MCF 10A (cell line): ENCODE results near the gene MTMR1. TPM values are rescaled to one million over a fixed set of nuclear protein-coding genes. Genes with fewer than 3 reads are reported as not detected.

ENCODE experiments used
- BruUV-seq: library from RNA; stranded (reverse); fragments of 400-500 nt; replicated peaks from 2 replicates; lab custom pipeline; 2021; lab: Mats Ljungman, UMichigan
- CTCF ChIA-PET: fragments of 300-600 bp; sonication (Branson Sonifier 250); formaldehyde crosslinking; extraction: SDS; loops from one replicate; lab custom pipeline; 2021; ENCODE audit warnings: antibody characterized with exemption, inconsistent platforms; lab: Yijun Ruan, JAX
- POLR2A ChIA-PET: fragments of 300-600, 350-650 bp; sonication (Branson Sonifier 250); formaldehyde crosslinking; extraction: SDS; loops from one replicate; lab custom pipeline; 2020; ENCODE audit warnings: antibody characterized with exemption, inconsistent platforms; lab: Yijun Ruan, JAX
- DNase-seq: peaks from one replicate; pipeline ENCODE4 v3.0.0-alpha.2; 2018; ENCODE audit not compliant: unreplicated experiment
- H3K27ac Mint-ChIP-seq: one replicate; pipeline ENCODE4 v1.8.0; 2022; ENCODE audit warnings: mild to moderate bottlenecking, low read depth, mixed read lengths; ENCODE audit not compliant: unreplicated experiment
- H3K27me3 Mint-ChIP-seq: one replicate; pipeline ENCODE4 v1.8.0; 2022; ENCODE audit warnings: mixed read lengths; ENCODE audit not compliant: insufficient read depth, unreplicated experiment
- H3K36me3 Mint-ChIP-seq: one replicate; pipeline ENCODE4 v1.8.0; 2022; ENCODE audit warnings: mild to moderate bottlenecking, moderate library complexity, mixed read lengths; ENCODE audit not compliant: insufficient read depth, unreplicated experiment
- H3K4me1 Mint-ChIP-seq: one replicate; pipeline ENCODE4 v1.8.0; 2022; ENCODE audit warnings: mixed read lengths; ENCODE audit not compliant: insufficient read depth, unreplicated experiment
- H3K4me3 Mint-ChIP-seq: one replicate; pipeline ENCODE4 v1.8.0; 2022; ENCODE audit warnings: mild to moderate bottlenecking, moderate library complexity, mixed read lengths; ENCODE audit not compliant: unreplicated experiment
- H3K9me3 Mint-ChIP-seq: one replicate; pipeline ENCODE4 v1.8.0; 2022; ENCODE audit warnings: mixed read lengths; ENCODE audit not compliant: unreplicated experiment
- CTCF ChIP-seq: fragments of 200-600 bp; IDR thresholded peaks from one replicate; pipeline ENCODE4 v1.8.0; 2022; ENCODE audit warnings: antibody characterized with exemption, mild to moderate bottlenecking; ENCODE audit not compliant: unreplicated experiment
- intact Hi-C: fragments of 100-400 bp; cut with micrococcal nuclease; formaldehyde crosslinking; loops from 2 replicates; pipeline ENCODE4 v1.14.1; 2022
- total RNA-seq: library from RNA; stranded (reverse); gene quantifications from 2 replicates; pipeline ENCODE4 v1.2.3, GENCODE V29; 2022

MTMR1 gene
- total RNA-seq, 1 experiment from 2014 or later: 24.7 TPM

DNA sequence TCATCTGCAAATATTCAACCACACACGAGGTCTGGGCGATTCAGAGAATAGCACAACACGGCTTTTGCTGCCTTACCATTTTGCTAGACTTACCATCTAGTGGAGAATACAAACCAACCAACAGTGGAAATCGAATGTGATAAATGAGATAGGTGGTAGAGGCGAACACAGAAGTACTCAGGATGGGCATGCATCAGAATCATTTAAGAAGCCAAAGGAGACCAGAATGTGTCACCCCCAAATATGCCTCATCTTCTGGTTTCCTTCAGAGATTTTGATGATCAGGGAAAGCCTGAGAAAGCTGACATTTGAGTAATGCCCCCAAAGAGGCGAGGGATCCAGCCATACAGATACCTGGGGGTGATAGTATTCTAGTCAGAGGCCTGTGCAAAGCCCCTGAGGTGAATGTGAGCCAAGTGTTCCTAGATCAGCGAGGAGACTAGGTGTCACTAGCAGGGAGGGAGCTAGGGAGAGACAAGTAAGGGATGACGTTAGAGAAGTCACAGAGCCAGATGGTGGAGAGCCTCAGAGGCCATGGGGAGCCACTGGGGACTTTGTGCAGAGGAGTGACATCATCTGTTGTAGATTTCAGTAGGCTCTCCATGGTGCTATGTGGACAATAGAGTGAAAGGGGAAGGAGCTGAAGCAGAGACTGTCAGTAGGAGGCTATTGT is 1.7 kb downstream of the MTMR1 start:
- ChIA-PET POLR2A (interaction anchor here (0.5 to 1.4 kb wide), 7 partner anchors 12 to 789 kb away, joined by 3 to 5 read pairs (median 3); no protein-coding TSS in a partner anchor), CTCF (interaction anchor here (1.5 to 3.2 kb wide), 6 partner anchors 11 to 755 kb away, joined by 3 to 11 read pairs (median 4); no protein-coding TSS in a partner anchor)
- Mint-ChIP-seq H3K27me3 (peaks cover 14% of the 10 kb centered on the region), H3K9me3 (no peaks in the 10 kb centered on the region), H3K36me3 (peaks cover 16% of the 10 kb centered on the region), H3K4me1 (peaks cover 14% of the 10 kb centered on the region), H3K4me3 (peak overlapping the region; percentile 75), H3K27ac (no peak overlapping the region)
- no TSS peak for BruUV-seq
- no peak for DNase-seq
- intact Hi-C loops: no loop called here
- no peak for TF ChIP-seq CTCF

- H3K9me3 Mint-ChIP-seq: no peaks in the 10 kb centered on the region
- CTCF ChIA-PET: interaction anchor here (0.6 to 2.0 kb wide), 6 partner anchors 13 to 756 kb away, joined by 3 to 8 read pairs (median 4); no protein-coding TSS in a partner anchor
- POLR2A ChIA-PET: interaction anchor here (1.4 kb wide), 1 partner anchor 19 kb away, joined by 4 read pairs; no protein-coding TSS in a partner anchor
- no peak overlapping the region for H3K4me3 Mint-ChIP-seq
- H3K27me3 Mint-ChIP-seq: peaks cover 14% of the 10 kb centered on the region
- intact Hi-C loops: no loop called here
- peaks cover 20% of the 10 kb centered on the region for H3K36me3 Mint-ChIP-seq
- DNase-seq: no peak
- H3K27ac Mint-ChIP-seq: no peak overlapping the region
- TF ChIP-seq CTCF: no peak
- BruUV-seq: no TSS peak
- peaks cover 14% of the 10 kb centered on the region for H3K4me1 Mint-ChIP-seq
Measured at GRCh38 chrX:150696331-150696730, 3.1 kb downstream of the MTMR1 start.

DNA sequence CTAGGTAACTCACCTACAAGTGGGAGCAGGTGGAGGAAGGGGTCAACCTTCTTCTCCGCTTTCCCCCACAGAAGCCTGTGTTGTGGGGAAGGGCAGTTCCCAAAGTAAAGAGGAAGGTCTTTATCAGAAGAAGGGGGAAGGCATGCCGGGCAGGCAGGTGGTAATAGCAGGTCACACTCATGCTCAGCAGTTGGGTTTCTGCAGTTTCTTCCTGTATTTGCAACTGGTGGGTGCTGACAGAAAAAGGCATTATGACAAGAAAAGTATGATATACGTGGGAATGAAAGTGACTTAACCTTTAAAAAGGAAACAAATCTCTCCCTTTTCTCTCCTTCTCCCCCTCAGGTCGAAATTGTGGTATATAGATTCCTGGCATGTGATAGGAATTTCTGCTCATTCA is 3.7 kb downstream of the MTMR1 start:
- H3K9me3 Mint-ChIP-seq: no peaks in the 10 kb centered on the region
- H3K27ac Mint-ChIP-seq: no peak overlapping the region
- DNase-seq: no peak
- CTCF ChIA-PET: interaction anchor here (0.6 to 1.9 kb wide), 2 partner anchors 13 to 757 kb away, joined by 3 to 8 read pairs; no protein-coding TSS in a partner anchor
- H3K4me1 Mint-ChIP-seq: peaks cover 14% of the 10 kb centered on the region
- no peak overlapping the region for H3K4me3 Mint-ChIP-seq
- BruUV-seq: no TSS peak
- H3K36me3 Mint-ChIP-seq: peaks cover 17% of the 10 kb centered on the region
- H3K27me3 Mint-ChIP-seq: peaks cover 14% of the 10 kb centered on the region
- intact Hi-C loops: no loop called here
- POLR2A ChIA-PET: no interaction called here
- TF ChIP-seq CTCF: no peak

- no peak for TF ChIP-seq CTCF
- Mint-ChIP-seq H3K4me3 (no peak overlapping the region), H3K27ac (no peak overlapping the region), H3K36me3 (peaks cover 12% of the 10 kb centered on the region), H3K27me3 (peaks cover 14% of the 10 kb centered on the region), H3K4me1 (peaks cover 14% of the 10 kb centered on the region), H3K9me3 (no peaks in the 10 kb centered on the region)
- ChIA-PET CTCF (no interaction called here), POLR2A (no interaction called here)
- no TSS peak for BruUV-seq
- intact Hi-C loops: no loop called here
- no peak for DNase-seq
Measured at GRCh38 chrX:150697641-150698040, 4.4 kb downstream of the MTMR1 start.
